ENCODE measurements around the gene GPC5.
"Not testable (repeated sequence)": the region's sequence is repeated elsewhere in the genome, so short reads cannot be mapped to it uniquely, and the experiment has no call there.

The GPC5 gene

DNA sequence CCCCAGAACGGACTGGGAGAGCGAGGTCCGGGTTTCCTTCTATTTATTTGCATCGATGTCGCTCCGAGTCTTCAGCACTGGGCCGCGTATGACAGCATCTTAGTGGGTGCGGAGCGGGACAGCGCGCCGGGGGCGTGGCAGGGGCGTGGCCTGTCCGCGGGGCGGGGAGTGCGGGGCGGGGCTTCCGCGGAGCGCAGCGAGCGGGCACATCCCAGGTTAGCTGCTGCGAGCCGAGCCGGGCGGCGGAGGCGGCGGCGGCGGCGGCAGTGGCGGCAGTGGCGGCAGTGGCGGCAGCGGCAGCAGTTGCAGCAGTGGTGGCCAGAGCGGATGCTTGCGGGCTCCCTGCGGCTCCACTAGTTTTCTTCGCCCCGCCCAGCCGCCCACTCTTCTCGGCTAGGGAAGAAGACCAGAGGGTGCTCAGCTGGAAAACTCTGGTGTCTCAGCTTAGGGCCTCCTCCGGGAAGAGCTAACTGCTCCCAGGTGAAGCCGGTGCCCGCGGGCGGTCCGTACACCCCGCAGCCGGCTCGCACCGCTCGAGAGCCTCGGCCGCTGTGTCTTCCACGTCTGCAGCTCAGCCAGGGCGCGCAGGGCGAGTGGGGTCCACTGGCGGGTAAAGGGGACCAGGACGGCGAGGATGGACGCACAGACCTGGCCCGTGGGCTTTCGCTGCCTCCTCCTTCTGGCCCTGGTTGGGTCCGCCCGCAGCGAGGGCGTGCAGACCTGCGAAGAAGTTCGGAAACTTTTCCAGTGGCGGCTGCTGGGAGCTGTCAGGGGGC lies at the start of gene GPC5:
Gene GPC5, plus strand, starts transcription at position 209 of the 776 bp plus-strand sequence.
- Histone ChIP-seq H3K9ac (ENCODE audit: low read length) (no peak within 1 kb of the TSS), H3K4me3 (ENCODE audit: low read length) (peak within 1 kb of the TSS; percentile 76), H3K27me3 (replicated peaks; ENCODE audit: control insufficient read depth, insufficient read depth, low read length) (peaks cover 66% of the 10 kb centered on the region), H3K9me3 (ENCODE audit: control insufficient read depth, low read length) (no peaks in the 10 kb centered on the region), H3K36me3 (ENCODE audit: control insufficient read depth, insufficient read depth, low read length, severe bottlenecking) (no peaks in the 10 kb centered on the region), H3K4me1 (ENCODE audit: control insufficient read depth, insufficient read depth, low read length) (peaks cover 9% of the 10 kb centered on the region)
- peak; percentile 57 for DNase-seq (ENCODE audit: low read depth)

DNA sequence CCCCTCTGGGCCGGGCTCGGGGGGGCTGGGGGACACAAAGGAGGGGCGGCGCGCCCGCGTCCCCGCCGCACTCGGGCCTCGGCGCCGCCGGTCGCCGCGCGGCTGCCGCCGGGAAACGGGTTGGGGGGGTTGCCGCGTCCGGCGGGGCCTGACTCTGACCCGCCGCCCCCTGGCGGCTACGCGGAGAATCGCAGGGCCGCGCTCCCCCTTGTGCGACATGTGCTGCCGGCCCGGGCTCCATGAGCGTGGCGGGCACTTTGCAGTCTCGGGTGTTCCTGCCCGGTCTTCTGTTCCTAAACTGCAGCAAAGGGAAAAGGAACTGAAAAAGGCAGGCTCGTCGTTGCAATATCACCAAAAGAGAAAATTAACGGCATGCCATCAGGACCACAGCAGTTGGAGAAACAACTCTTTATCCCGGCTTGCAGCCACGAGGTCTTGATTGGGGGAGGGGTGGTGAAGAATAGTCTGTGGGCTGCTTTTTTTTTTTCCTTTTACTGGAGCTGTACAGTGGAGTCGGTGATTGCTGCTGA lies 49.5 kb upstream of the GPC5 start:
- peak; percentile 95 for DNase-seq (ENCODE audit: low read depth)
- Histone ChIP-seq H3K36me3 (ENCODE audit: control insufficient read depth, insufficient read depth, low read length, severe bottlenecking) (peaks cover 23% of the 10 kb centered on the region), H3K4me1 (ENCODE audit: control insufficient read depth, insufficient read depth, low read length) (peaks cover 36% of the 10 kb centered on the region), H3K9me3 (ENCODE audit: control insufficient read depth, low read length) (no peaks in the 10 kb centered on the region), H3K9ac (ENCODE audit: low read length) (peak overlapping the region; percentile 90), H3K4me3 (ENCODE audit: low read length) (peak overlapping the region; percentile 92), H3K27me3 (replicated peaks; ENCODE audit: control insufficient read depth, insufficient read depth, low read length) (no peaks in the 10 kb centered on the region)

GRCh38 chr13:91349992-91350911 lies 48.2 kb upstream of the GPC5 start:
- H3K9me3 ChIP-seq (ENCODE audit: control insufficient read depth, low read length): no peaks in the 10 kb centered on the region
- peak overlapping the region; percentile 90 for H3K9ac ChIP-seq (ENCODE audit: low read length)
- H3K36me3 ChIP-seq (ENCODE audit: control insufficient read depth, insufficient read depth, low read length, severe bottlenecking): peaks cover 36% of the 10 kb centered on the region
- no peak for DNase-seq (ENCODE audit: low read depth)
- H3K4me1 ChIP-seq (ENCODE audit: control insufficient read depth, insufficient read depth, low read length): peaks cover 36% of the 10 kb centered on the region
- H3K4me3 ChIP-seq (ENCODE audit: low read length): peak overlapping the region; percentile 92
- H3K27me3 ChIP-seq (replicated peaks; ENCODE audit: control insufficient read depth, insufficient read depth, low read length): no peaks in the 10 kb centered on the region

DNA sequence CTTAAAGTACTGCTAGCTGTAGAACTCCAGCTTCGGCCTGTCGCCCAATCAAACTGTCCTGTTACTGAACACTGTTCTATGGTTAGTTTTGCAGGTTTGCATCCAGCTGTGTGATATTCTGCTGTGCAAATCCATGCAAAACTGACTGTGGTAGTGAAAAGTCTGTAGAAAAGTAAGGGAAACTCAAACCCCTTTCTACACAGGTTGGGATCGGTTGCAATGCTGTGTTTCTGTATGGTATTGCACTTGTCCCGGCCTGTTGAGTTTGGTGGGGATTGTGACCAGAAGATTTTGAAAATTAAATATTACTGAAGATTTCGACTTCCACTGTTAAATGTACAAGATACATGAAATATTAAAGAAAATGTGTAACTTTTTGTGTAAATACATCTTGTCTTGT lies 47.3 kb upstream of the GPC5 start:
- Histone ChIP-seq H3K4me3 (ENCODE audit: low read length) (peak overlapping the region; percentile 92), H3K9me3 (ENCODE audit: control insufficient read depth, low read length) (no peaks in the 10 kb centered on the region), H3K36me3 (ENCODE audit: control insufficient read depth, insufficient read depth, low read length, severe bottlenecking) (peaks cover 43% of the 10 kb centered on the region), H3K4me1 (ENCODE audit: control insufficient read depth, insufficient read depth, low read length) (peaks cover 36% of the 10 kb centered on the region), H3K27me3 (replicated peaks; ENCODE audit: control insufficient read depth, insufficient read depth, low read length) (no peaks in the 10 kb centered on the region), H3K9ac (ENCODE audit: low read length) (peak overlapping the region; percentile 30)
- no peak for DNase-seq (ENCODE audit: low read depth)

GRCh38 chr13:91351980-91352379 lies 46.4 kb upstream of the GPC5 start:
- peaks cover 44% of the 10 kb centered on the region for H3K36me3 ChIP-seq (ENCODE audit: control insufficient read depth, insufficient read depth, low read length, severe bottlenecking)
- no peak overlapping the region for H3K4me3 ChIP-seq (ENCODE audit: low read length)
- H3K4me1 ChIP-seq (ENCODE audit: control insufficient read depth, insufficient read depth, low read length): peaks cover 34% of the 10 kb centered on the region
- no peak for DNase-seq (ENCODE audit: low read depth)
- no peaks in the 10 kb centered on the region for H3K9me3 ChIP-seq (ENCODE audit: control insufficient read depth, low read length)
- no peaks in the 10 kb centered on the region for H3K27me3 ChIP-seq (replicated peaks; ENCODE audit: control insufficient read depth, insufficient read depth, low read length)
- no peak overlapping the region for H3K9ac ChIP-seq (ENCODE audit: low read length)

- peaks cover 47% of the 10 kb centered on the region for H3K36me3 ChIP-seq (ENCODE audit: control insufficient read depth, insufficient read depth, low read length, severe bottlenecking)
- DNase-seq (ENCODE audit: low read depth); H3K27me3 ChIP-seq (replicated peaks; ENCODE audit: control insufficient read depth, insufficient read depth, low read length); H3K4me3 ChIP-seq (ENCODE audit: low read length); H3K9me3 ChIP-seq (ENCODE audit: control insufficient read depth, low read length); H3K9ac ChIP-seq (ENCODE audit: low read length): not testable (repeated sequence)
- H3K4me1 ChIP-seq (ENCODE audit: control insufficient read depth, insufficient read depth, low read length): peaks cover 32% of the 10 kb centered on the region
Observed at GRCh38 chr13:91352891-91353290, 45.5 kb upstream of the GPC5 start.

- Histone ChIP-seq H3K4me3 (ENCODE audit: low read length) (no peak overlapping the region), H3K4me1 (ENCODE audit: control insufficient read depth, insufficient read depth, low read length) (peaks cover 32% of the 10 kb centered on the region), H3K27me3 (replicated peaks; ENCODE audit: control insufficient read depth, insufficient read depth, low read length) (no peaks in the 10 kb centered on the region), H3K9ac (ENCODE audit: low read length) (no peak overlapping the region), H3K9me3 (ENCODE audit: control insufficient read depth, low read length) (no peaks in the 10 kb centered on the region), H3K36me3 (ENCODE audit: control insufficient read depth, insufficient read depth, low read length, severe bottlenecking) (peaks cover 47% of the 10 kb centered on the region)
- DNase-seq (ENCODE audit: low read depth): no peak
Observed at GRCh38 chr13:91353494-91353893, 44.9 kb upstream of the GPC5 start.

DNA sequence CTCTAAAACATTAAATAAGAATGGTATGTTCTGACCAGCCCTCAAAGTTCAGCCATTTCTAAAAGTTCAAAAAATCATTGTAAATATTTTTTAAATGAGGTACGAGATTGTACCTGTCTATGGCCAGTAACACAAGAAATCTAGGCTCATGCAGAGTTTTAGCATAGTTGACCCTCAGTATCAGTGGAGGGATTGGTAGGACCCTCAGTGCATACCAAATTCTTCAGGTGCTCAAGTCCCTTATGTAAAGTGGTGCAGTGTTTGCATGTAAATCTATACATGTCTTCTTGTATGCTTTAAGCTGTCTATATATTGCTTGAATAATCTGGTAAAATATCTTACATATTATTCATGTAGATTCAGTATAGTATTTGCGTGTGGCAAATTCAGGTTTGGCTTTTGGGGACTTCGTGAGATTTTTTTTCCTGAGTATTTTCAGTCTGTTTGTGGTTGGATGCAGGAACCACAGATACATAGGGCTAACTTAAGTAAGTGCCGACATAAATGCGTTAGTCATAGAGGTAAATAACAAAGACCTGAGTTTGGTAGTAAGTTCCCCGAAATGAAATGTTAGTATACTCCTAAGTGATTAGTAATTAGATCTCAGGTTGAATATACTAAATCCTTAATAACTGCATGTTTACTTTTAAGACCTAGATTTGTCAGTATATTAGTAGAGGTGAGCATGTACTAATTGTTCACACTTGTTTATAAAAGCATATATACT lies 43.2 kb upstream of the GPC5 start:
- Histone ChIP-seq H3K4me1 (ENCODE audit: control insufficient read depth, insufficient read depth, low read length) (peaks cover 24% of the 10 kb centered on the region), H3K9ac (ENCODE audit: low read length) (no peak overlapping the region), H3K4me3 (ENCODE audit: low read length) (no peak overlapping the region), H3K36me3 (ENCODE audit: control insufficient read depth, insufficient read depth, low read length, severe bottlenecking) (peaks cover 47% of the 10 kb centered on the region), H3K27me3 (replicated peaks; ENCODE audit: control insufficient read depth, insufficient read depth, low read length) (no peaks in the 10 kb centered on the region), H3K9me3 (ENCODE audit: control insufficient read depth, low read length) (no peaks in the 10 kb centered on the region)
- no peak for DNase-seq (ENCODE audit: low read depth)

DNA sequence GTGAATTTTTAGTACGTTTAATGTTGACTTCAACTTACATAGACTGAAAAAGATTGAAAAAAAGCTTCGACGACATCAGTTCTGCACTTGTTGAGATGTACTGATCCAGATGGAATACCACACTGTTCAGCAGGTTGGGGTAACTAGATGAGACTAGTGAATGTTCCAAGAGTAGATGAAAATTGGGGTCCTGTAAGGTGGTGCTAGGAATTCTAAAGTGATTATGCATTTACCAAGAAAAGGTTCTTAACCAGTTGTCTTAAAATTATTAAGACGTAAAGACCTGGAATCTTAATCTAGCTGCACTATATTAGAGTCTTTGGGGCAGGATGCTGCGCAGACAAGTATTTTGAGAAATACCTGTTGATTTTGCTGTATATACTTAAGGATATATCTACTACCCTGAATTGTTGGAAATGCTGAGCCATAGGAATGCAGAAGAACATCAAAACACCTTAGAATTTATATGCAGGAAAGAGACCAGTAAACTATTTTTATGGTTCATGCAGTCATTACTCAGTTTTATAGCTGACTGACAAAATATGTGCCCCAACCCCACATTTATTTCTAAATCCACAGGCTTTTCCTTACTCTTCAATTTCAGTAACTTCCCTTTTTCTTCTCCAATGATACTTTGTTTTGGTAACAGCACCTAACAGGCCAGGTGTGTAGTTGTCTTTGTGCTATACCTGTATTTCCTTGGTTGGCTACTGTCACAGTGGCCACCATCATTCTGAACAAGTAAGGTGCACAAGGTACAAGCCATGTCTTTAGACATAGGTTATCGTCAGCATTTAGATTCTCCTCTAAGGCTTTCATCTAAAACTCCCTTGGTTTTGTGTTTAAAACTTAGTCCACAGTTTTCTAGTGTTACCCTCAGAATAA lies 42.4 kb upstream of the GPC5 start:
- Histone ChIP-seq H3K4me1 (ENCODE audit: control insufficient read depth, insufficient read depth, low read length) (peaks cover 17% of the 10 kb centered on the region), H3K4me3 (ENCODE audit: low read length) (no peak overlapping the region), H3K9ac (ENCODE audit: low read length) (no peak overlapping the region), H3K36me3 (ENCODE audit: control insufficient read depth, insufficient read depth, low read length, severe bottlenecking) (peaks cover 40% of the 10 kb centered on the region), H3K9me3 (ENCODE audit: control insufficient read depth, low read length) (no peaks in the 10 kb centered on the region), H3K27me3 (replicated peaks; ENCODE audit: control insufficient read depth, insufficient read depth, low read length) (no peaks in the 10 kb centered on the region)
- DNase-seq (ENCODE audit: low read depth): no peak

DNA sequence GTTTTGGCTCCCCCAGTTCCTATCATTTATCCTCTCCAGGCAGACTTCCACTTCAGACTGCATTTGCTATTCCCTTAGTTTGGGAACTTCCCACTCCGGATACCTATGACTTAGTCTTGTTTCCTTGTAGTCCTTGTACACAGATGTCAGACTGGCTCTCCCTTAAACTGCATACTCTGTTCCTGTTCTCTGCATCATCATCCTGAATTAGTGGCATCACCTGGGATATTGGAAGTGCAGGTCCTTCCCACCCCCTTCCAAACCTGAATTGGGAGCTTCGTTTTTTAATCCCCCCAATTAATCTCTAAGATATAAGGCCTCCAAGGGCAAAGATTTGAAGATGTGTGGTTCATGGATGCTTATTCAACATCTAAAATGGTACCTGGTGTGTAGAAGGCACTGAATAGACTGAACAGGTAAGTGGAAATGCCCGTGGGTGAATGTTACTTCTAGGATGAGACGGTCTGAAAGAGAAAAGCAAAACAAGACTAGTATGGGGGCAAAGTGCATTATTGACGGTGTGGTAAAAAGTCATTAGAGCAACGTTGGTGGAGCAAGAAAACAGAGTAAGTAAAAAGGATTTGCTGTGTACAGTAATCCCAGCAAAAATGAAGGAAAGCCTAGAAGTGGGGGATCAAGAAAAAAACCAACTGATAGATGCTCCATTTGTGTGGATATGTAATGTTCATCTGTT lies 41.4 kb upstream of the GPC5 start:
- Histone ChIP-seq H3K9me3 (ENCODE audit: control insufficient read depth, low read length) (no peaks in the 10 kb centered on the region), H3K9ac (ENCODE audit: low read length) (no peak overlapping the region), H3K27me3 (replicated peaks; ENCODE audit: control insufficient read depth, insufficient read depth, low read length) (no peaks in the 10 kb centered on the region), H3K36me3 (ENCODE audit: control insufficient read depth, insufficient read depth, low read length, severe bottlenecking) (peaks cover 34% of the 10 kb centered on the region), H3K4me3 (ENCODE audit: low read length) (no peak overlapping the region), H3K4me1 (ENCODE audit: control insufficient read depth, insufficient read depth, low read length) (peaks cover 18% of the 10 kb centered on the region)
- no peak for DNase-seq (ENCODE audit: low read depth)

Data from adipocyte (in vitro differentiated cells).